Right atrium auricular region (tissue), 2 donors: ENCODE data around the gene FRS2. TPM values are rescaled to one million over a fixed set of nuclear protein-coding genes. Genes with fewer than 3 reads are reported as not detected.

Source experiments
- DNase-seq: peaks from one replicate; pipeline ENCODE4 v3.0.0-alpha.2; 2019; ENCODE audit warnings: low spot score
- H3K27ac ChIP-seq, 2 donors: fragments of 200-600 bp; sonication (generic); 1 replicate in 1 of 2; 2 replicates in 1 of 2; pipeline ENCODE4 v1.5.1; 2016 to 2019
- H3K27me3 ChIP-seq, 2 donors: fragments of 200-600 bp; sonication (generic); one replicate each; pipeline versions ENCODE4 v1.5.1 to v1.6.0; 2017 to 2019
- H3K36me3 ChIP-seq: fragments of 200-600 bp; sonication (generic); one replicate; pipeline ENCODE4 v1.5.1; 2016
- H3K4me1 ChIP-seq, 2 donors: fragments of 200-600 bp; sonication (generic); one replicate each; pipeline versions ENCODE4 v1.5.1 to v1.6.0; 2017 to 2019
- H3K4me3 ChIP-seq, 2 donors: fragments of 200-600 bp; sonication (generic); 1 replicate in 1 of 2; 2 replicates in 1 of 2; pipeline ENCODE4 v1.5.1; 2017 to 2019; ENCODE audit warnings: mild to moderate bottlenecking in 1 of 2, moderate library complexity in 1 of 2
- H3K9me3 ChIP-seq, 2 donors: fragments of 200-600 bp; sonication (generic); one replicate each; pipeline ENCODE4 v1.5.1; 2019
- microRNA-seq, 2 donors: library from miRNA; unstranded; fragments of <30 nt; microRNA quantifications; one replicate each; pipeline ENCODE4, GENCODE V29; 2016 to 2017; ENCODE audit warnings: borderline number of aligned reads in 2 of 2, borderline replicate concordance in 1 of 2
- total RNA-seq, 2 donors: library from RNA; depleted of rRNA; stranded (reverse); fragments of >200 nt; gene quantifications; one replicate each; pipeline ENCODE4 v1.1.0, GENCODE V29; 2016
- TF ChIP-seq, protein P1 (sequence below), 2 donors: fragments of 200-600 bp; sonication (generic); IDR thresholded peaks; one replicate each; pipeline ENCODE4 v1.5.1; 2019; ENCODE audit warnings: antibody characterized with exemption in 2 of 2

FRS2 gene
- total RNA-seq, 2 donors from 2014 or later = 25.9 to 32.5 TPM

DNA sequence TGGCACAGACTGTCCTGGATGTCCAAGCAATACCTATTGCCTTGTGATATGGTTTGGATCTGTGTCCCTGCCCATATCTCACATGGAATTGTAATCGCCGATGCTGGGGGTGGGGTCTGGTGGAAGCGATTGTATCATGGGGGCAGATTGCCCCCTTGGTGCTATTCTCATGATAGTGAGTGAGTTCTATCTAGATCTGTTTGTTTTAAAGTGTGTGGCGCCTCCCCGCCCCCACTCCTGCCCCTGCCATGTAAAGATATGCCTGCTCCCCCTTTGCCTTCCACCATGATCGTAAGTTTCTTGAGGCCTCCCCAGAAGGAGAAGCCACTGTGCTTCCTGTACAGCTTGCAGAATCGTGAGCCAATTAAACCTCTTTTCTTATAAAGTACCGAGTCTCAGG, 157.3 kb downstream of the FRS2 start:
- DNase-seq = no peak
- Histone ChIP-seq H3K9me3 (no peaks in the 10 kb centered on the region), H3K27me3 (no peaks in the 10 kb centered on the region), H3K27ac (no peak overlapping the region), H3K4me3 (no peak overlapping the region), H3K36me3 (no peaks in the 10 kb centered on the region), H3K4me1 (peaks cover 0 to 4% of the 10 kb centered on the region in 2 donors)
- TF ChIP-seq, protein P1, sequence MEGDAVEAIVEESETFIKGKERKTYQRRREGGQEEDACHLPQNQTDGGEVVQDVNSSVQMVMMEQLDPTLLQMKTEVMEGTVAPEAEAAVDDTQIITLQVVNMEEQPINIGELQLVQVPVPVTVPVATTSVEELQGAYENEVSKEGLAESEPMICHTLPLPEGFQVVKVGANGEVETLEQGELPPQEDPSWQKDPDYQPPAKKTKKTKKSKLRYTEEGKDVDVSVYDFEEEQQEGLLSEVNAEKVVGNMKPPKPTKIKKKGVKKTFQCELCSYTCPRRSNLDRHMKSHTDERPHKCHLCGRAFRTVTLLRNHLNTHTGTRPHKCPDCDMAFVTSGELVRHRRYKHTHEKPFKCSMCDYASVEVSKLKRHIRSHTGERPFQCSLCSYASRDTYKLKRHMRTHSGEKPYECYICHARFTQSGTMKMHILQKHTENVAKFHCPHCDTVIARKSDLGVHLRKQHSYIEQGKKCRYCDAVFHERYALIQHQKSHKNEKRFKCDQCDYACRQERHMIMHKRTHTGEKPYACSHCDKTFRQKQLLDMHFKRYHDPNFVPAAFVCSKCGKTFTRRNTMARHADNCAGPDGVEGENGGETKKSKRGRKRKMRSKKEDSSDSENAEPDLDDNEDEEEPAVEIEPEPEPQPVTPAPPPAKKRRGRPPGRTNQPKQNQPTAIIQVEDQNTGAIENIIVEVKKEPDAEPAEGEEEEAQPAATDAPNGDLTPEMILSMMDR (IDR thresholded peaks at IDR 0.05) = no peak

Small RNA genes lying within 50 kb of the gene (microRNA-seq; reads per million reads assigned to microRNA genes)
- 0 reads per million in 2 donors for gene MIR3913-1
- 0 reads per million in 2 donors for gene MIR3913-2

Other genes with a start within 250 kb of the FRS2 start
- gene CPSF6, start 230.8 kb upstream of the FRS2 start, total RNA-seq = 10 to 100 TPM; 15.6 to 21.0 TPM
- 10 to 100 TPM; 10.8 to 35.4 TPM for gene LYZ, start 122.0 kb upstream of the FRS2 start, total RNA-seq
- 10 to 100 TPM in 1 of 2 donors, 1 to 10 TPM in 1; 8.5 to 12.9 TPM for gene YEATS4, start 110.6 kb upstream of the FRS2 start, total RNA-seq
- 100 to 1,000 TPM in 1 of 2 donors, 10 to 100 TPM in 1; 71.4 to 104 TPM for gene CCT2, start 115.1 kb downstream of the FRS2 start, total RNA-seq
- 10 to 100 TPM in 1 of 2 donors, 1 to 10 TPM in 1; 3.1 to 32.4 TPM for gene LRRC10, start 140.5 kb downstream of the FRS2 start, total RNA-seq
- 1 to 10 TPM in 1 of 2 donors, not detected in 1; 1.4 TPM for gene BEST3, start 228.9 kb downstream of the FRS2 start, total RNA-seq